ENCODE measurements around the gene ROR2.

The ROR2 gene

DNA sequence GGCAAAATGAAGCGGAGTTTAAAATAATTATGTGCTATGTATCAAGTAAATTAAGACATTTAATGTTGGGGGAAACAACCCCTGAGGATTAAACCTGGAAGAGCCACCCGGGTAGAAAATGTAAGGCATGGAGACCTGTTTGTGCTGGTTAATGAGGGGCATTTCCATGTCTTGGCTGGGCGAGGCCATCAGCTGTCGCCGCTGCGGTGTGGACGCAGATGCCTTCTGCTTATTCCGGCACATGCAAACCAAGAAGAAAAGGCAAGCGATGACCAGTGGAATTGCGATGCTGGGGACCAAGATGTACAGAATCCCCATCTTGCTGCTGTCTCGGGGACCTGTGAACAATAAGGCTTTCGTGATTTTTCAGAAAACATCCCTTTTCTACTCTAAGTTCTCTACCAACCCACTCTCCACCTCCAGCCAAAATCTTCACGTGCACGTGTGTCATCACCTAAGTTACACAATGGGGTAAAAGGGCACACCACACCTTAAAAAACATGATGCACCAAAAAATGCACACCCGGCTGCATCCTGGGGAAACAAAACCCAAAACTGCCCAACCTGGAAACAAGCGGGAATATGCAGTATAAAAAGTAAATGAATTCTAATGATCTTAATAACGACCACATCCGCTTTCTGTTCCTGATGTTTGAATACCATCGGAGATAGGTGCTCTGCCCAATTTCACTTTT lies 223.5 kb downstream of the ROR2 start:
- in situ Hi-C loops (cut with MboI; ENCODE audit: low sequenced_read_pairs) = loop anchor here (10.0 kb wide), 1 partner anchor 812 kb away; no protein-coding TSS in a partner anchor

DNA sequence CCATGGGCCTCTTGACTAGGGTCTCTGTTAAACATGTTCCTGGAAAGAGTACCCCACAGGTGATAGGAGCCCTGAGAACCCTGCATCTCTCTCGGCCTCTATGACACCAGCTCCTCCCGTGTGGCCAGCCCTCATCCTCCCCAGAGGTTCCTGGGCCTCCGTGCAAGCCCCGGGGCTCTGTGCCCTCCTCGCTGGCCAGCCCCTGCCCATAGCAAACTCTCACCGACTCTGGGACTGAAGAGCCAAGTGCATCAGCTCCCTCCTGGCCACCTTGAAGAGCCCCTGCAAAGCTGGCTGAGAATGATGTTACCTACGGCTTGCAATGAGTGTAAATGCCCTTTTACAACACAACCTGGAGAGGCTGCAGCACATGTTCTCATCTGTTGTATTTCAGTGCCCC lies 224.4 kb downstream of the ROR2 start:
- in situ Hi-C loops (cut with MboI; ENCODE audit: low sequenced_read_pairs) = loop anchor here (10.0 kb wide), 1 partner anchor 811 kb away; no protein-coding TSS in a partner anchor

DNA sequence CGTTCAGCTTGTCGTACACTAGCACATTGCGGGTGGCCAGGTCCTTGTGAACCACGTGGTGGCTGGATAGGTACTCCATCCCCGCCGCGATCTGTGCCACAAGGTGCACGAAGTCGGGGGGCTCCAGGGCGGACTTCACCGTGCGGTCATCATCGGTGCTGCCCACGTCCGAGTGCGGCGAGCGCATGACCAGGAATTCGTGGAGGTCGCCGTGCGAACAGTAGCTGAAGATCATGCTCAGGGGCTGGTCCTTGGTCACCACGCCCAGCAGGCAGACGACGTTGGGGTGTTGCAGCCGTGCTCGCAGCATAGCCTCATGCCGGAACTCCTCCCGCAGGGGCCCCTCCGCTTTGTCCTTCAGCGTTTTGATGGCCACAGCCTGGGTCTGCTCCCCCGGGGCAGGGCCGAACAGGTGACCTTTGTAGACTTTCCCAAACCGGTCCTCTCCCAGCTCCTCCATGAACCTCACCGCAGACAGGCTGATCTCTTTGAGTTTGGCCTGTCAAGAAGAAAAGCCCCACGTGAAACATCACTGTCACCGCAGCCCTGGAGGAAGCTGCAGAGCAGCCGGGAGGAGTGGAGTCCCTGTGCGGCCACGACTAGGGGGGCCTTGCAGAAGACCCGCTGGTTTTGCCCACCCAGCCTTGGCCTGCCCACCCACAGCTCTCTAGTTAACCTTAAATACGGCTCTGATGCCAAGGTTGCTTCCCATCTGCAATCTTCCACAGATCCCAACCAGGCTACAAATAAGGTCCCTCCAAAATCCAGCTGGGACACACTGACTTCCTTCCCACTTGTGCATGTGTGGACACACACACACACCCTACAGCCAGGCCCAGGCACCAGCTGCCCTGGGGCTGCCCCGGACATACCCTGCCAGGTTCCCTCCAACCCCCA lies 225.2 kb downstream of the ROR2 start:
- in situ Hi-C loops (cut with MboI; ENCODE audit: low sequenced_read_pairs) = loop anchor here (10.0 kb wide), 1 partner anchor 810 kb away; no protein-coding TSS in a partner anchor

DNA sequence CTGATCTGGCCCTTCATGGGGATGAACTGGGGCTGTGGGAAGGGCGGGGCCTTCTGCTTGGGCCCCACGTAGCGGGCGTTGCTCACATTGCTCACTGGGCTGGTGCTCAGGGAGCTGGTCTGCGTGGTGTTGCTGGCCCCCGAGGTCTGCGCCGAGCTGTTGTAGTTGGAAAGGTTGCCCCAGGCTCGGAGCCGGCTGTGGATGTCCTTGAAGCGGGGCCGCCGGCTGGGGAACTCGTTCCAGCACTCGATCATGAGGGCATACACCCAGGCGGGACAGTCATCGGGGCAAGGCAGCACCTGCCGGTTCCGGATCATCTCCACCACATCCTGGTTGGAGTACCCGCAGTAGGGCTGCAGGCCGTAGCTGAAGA lies 226.0 kb downstream of the ROR2 start:
- in situ Hi-C loops (cut with MboI; ENCODE audit: low sequenced_read_pairs) = loop anchor here (10.0 kb wide), 1 partner anchor 809 kb away; no protein-coding TSS in a partner anchor

DNA sequence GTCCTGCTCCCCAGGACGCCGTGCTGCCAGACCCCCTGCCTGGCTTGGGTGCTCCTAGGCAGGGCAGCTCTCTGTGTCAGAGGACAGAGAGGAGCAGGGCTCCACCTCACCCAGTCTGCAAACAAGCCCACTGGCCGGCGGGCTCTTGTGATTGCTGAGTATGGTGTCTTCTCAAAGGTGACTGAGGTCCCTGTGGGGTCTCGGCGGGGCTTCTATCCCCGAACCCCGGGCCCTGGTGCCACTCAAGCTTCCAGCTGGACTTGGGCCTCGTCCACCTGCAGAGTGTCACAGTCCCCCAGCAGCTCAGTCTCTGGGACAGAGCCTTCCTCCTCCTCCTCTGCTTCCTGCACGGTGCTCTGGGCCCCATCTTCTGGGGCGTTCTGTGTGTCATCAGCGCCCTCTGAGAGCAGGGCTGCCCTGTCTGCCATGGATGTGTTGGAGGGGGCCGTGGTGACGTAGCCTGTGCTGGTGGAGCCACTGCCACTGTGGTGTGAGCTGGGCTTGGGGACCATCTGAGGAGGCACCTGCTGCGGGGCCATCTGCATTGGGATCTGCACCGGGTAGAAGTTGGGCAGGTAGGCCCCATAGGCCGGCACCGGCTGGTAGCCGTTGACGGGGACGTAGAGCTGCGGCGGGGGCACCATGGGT lies 226.5 kb downstream of the ROR2 start:
- in situ Hi-C loops (cut with MboI; ENCODE audit: low sequenced_read_pairs) = loop anchor here (10.0 kb wide), 1 partner anchor 809 kb away; no protein-coding TSS in a partner anchor

DNA sequence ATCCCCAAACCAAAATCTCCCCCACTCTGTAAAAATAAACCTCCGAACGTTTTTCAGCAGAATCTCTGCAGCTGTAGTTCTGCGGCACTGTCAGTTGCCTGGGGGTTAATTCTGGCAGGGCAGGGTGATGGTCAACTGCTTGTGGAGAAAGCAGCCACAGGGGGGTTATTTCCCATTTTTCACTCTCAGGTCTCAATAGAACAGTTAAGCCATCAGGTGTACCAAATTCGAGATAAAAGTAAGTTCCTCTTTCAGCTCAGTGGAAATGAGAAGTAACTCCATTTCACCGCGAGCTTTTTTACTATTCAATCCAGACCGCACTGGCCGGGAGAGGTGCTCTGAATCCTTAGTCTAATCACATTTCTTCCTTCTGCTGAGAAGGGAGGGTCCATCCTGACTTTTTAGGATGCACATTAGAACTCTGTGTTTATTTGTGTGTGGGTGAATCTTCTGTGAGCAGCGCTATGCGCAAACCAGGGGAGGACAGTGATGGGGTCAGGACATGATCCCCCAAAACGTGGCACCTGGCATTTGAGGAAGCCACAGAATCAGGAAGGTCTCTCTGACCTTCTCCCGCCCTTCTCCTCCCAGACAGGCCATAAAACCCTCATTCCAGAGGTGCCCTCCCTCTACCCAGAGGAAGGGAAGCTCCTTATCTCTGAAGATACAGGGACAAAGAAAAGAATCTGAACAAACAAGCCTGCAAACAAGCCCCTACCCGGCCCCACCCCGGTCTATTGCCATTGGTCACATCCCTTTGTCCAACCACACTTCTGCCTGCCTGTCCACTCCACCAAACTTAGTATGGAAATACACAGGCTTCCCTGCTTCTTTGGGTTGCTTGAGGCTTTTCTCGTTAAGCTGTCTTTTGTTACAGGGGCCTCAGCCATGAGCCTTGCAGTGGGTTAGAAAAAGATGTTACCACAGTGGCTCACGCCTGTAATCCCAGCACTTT lies 229.0 kb downstream of the ROR2 start:
- in situ Hi-C loops (cut with MboI; ENCODE audit: low sequenced_read_pairs) = loop anchor here (10.0 kb wide), 1 partner anchor 806 kb away; no protein-coding TSS in a partner anchor

DNA sequence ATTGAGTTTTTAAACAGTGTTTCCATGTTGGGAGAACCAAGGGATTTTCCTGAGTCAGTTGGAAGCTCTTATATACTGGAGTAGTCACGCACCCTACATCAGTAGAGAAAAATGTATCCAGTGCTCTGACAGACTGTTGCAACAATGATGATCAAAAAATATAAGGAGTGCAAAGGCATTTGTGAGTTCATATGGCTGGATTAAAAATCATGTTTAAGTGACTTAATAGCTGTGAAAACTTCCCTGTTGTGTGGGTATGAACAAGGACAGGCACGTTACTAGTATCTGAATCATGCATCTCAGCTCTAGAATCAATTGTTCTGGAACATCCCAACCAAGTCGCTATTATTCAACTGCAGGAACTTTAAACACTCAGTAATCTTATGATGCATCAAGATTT lies 229.7 kb downstream of the ROR2 start:
- in situ Hi-C loops (cut with MboI; ENCODE audit: low sequenced_read_pairs) = loop anchor here (10.0 kb wide), 1 partner anchor 806 kb away; no protein-coding TSS in a partner anchor

DNA sequence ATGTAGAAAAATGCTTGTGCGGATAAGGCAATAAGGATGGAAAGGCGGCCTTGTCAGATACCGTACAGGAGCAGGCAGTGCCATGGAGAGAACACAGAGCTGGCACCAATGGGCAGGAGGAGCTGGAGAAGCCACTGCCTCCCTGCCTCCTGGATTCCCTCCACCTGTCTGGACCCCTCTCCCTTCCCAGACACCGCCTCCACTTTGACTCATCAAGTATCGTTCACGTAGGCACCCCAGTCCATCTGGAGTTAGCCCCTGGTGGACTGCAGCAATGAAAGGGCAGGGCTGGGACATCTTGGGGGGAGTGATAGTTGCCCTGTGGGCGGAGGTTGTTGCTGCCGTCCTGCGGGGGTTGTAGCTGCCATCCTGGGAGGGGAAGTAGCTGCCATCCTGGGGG lies 232.0 kb downstream of the ROR2 start:
- in situ Hi-C loops (cut with MboI; ENCODE audit: low sequenced_read_pairs) = no loop called here

DNA sequence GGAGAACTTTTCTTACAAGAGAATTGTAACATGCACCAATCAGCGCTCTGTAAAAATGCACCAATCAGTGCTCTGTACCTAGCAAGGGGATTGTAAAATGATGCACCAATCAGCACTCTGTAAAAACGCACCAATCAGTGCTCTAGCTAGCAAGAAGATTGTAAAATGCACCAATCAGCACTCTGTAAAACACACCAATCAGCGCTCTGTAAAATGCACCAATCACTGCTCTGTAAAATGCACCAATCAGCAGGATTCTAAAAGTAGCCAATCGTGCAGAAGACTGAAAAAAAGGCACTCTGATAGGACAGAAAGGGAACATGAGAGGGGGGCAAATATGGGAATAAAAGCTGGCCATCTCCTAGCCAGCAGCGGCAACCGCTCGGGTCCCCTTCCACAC lies 233.2 kb downstream of the ROR2 start:
- in situ Hi-C loops (cut with MboI; ENCODE audit: low sequenced_read_pairs) = no loop called here

DNA sequence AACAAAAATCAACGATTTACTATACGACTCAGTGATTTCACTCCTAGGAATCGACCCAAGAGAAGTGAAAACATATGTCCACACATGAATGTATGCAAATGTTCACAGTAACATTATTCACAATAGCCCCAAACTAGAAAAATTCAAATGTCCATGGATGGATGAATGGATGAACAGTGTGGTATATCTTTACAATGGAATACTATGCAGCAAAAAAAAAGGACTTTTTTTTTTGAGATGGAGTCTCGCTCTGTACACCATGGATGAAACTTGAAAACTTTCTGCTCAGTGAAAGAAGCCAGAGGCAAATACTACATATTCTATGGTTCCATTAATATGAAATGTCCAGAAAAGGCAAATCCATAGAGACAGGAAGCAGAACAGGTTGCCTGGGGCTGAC lies 233.8 kb downstream of the ROR2 start:
- in situ Hi-C loops (cut with MboI; ENCODE audit: low sequenced_read_pairs) = no loop called here

DNA sequence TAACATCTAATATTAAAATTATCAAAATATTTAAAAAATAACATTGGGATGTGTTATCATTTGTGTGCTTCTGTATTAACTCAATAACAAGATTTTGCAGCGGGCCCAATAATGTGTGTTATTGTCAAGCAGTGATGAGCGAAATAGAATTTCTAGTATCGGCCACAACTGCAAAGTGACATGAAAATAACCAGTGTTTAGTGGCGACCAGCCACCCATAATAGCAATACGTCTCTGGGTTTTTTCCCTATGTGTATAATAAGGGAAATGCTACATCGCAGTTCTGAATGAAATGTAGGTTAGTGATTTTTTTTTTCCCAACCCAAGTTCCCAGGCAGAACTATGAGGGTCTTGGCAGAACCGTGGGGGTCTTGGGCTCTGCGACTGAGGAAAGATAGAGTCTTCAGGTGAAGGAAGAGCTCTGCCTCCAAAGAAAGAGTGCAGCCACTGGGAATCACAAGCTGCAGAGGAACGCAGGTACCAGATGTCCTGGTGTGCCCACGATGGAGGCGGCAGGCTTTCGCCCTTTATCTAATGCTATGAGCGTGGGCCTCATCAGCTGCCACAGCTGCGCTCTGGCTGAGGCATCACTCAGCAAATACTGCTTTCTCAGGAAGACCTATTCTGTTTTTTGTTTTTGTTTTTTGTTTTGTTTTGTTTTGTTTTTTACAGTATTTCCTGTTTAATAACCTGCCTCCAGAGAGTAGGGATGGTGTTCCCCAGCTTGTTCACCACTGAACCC lies 235.0 kb downstream of the ROR2 start:
- in situ Hi-C loops (cut with MboI; ENCODE audit: low sequenced_read_pairs) = no loop called here

DNA sequence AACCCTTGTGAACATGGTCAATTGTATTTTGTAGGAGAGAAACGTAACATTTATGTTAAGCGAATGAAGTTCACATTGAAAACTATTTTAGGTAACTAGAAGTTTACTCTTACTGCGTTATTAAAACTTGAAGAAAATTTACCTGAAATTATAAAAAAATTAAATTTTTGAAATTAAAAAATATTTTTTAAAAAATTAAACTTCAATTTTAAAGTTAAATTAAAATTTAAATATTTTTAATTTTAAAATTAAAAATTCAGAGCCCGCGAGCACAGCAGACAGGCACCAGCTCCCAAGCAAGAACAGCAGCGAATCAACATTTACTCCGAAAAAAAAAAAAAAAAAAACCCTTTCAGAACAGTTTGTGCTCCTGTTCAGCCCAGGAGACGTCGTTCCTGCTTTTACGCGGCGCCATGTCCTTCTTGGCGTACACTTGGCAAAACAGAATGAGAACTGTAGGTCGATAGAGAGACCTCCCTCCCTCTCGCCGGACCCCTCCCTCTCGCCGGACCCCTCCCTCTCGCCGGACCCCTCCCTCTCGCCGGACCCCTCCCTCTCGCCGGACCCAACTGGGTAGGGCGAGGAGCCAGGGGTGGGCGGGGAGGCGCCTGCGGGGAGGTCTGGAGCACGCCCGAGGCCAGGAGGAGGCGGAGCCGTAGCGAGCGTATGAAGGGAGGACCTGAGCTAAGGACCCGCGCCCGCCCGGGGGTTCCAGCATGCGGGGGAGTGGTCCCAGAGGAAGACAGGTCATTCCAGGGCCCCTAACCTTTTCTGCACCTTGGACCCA lies 235.8 kb downstream of the ROR2 start:
- in situ Hi-C loops (cut with MboI; ENCODE audit: low sequenced_read_pairs) = no loop called here

DNA sequence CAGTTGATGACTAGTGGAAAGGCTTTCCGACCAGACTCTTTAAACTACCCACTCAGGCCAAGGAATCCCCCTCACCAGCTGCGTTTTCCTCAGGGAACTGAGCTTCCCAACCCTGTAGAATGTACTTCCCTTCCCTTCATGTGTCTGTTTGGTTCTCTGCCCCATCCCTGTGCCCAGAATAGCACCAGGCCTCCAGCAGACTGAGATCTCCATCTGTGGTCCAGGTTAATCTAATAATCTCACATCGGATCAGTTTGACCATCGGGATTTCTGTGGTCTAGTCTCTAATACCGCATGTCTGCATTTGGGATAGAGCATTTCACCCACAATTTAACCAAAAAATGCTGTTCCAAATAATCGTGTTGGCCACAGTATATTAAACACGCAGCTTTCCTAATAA lies 237.2 kb downstream of the ROR2 start:
- in situ Hi-C loops (cut with MboI; ENCODE audit: low sequenced_read_pairs) = no loop called here

DNA sequence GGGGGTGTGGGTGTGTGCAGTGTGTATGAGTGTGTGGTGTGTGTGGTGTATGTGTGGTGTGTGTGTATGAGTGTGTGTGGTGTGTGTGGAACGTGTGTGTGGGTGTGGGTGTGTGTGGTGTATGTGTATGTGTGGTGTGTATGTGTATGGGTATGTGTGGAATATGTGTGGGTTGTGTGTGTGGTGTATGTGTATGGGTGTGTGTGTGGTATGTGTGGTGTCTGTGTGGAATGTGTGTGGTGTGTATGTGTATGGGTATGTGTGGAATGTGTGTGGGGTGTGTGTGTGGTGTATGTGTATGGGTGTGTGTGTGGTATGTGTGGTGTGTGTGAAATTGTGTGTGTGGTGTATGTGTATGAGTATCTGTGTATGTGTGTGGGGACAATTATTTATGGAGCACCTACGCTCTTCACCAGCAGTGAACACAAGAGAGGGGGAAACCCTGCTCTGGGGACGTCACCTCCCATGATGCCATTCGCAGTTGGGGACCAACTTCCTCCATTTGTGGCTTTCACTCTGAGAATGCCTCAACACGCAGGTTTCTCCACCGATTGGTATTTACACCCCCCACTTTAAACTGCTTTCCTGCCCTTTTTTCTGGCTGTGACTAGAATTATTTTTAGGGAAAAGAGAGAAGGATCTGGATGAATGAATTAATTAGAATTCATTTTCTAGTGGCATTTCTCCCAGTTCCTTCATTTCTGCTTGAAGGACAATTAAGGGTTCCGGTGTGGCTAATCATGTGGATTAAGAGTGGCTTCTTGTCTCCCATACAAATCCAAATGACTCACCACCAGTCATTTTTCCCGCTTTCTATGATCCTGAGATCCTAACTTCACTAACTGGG lies 238.1 kb downstream of the ROR2 start:
- in situ Hi-C loops (cut with MboI; ENCODE audit: low sequenced_read_pairs) = no loop called here

DNA sequence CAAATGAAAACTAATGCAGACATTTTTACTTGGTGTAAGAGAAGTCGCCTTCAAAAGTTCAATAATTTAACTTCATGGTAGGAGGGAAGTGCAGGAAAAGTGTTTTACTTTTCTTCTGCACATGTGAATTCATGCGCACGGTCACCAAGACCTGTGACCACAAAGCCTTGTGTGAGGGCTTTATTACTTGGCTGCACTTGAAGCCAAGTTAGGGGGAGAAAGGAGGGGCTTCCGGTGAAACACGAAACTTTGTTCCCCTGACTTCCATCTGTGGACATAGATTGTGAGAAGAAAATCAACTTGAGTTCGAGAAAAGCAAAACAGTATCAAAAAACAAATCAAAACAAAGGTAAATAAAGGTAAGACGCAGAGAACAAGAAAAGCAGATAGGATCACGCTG lies 239.9 kb downstream of the ROR2 start:
- in situ Hi-C loops (cut with MboI; ENCODE audit: low sequenced_read_pairs) = no loop called here

DNA sequence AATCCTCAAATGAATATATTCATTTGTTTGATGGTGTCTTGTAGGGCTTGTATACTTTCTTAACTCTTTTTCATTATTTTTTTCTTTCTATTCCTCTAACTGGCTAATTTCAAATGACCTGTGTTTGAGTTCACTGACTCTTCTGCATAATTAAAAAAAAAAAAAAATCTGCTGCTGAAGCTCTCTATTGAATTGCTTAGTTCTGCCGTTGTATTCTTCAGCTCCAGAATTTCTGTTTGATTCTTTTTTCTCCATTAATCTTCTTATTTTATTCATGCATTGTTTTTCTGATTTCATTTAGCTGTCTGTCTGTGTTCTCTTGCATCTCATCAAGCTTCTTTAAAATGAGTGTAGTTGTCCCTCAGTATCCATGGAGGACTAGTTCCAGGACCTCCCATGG lies 244.6 kb downstream of the ROR2 start:
- in situ Hi-C loops (cut with MboI; ENCODE audit: low sequenced_read_pairs) = no loop called here

DNA sequence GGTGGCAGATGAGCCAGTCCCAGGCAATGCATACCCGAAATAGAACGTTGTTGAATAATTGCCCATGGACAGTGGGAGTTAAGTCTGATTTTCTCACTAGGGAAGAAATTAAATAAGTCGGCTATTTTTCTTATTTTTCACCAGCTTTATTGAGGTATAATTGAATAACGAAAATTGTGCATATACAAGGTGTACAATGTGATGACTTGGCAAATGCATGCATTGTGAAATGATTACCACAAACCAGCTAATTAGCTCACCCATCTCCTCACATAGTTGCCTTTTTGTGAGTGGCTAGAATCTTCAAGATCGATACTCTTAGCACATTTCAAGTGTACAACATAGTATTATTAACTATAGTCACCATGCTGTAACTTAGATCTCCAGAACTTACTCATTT lies 249.6 kb downstream of the ROR2 start:
- in situ Hi-C loops (cut with MboI; ENCODE audit: low sequenced_read_pairs) = no loop called here

DNA sequence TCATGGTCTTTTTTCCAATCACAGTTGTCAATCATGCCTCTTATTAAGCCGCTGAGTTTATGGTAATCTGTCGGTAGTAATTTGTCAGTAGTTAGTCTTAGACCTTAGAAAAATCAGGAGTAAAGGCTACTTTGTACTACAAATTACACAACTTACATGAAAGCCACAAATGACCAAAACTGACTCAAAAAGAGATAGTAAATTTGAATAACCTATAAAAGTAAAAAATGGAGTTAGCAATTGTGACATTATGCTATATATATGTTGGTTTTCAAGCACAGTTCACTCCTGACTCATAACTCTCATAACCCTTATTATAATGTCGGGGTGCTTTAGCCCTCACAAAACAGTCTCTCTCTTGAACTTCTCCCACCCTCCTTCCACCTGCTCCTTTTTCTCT lies 251.8 kb downstream of the ROR2 start:
- in situ Hi-C loops (cut with MboI; ENCODE audit: low sequenced_read_pairs) = loop anchor here (25.0 kb wide), 2 partner anchors 111 to 261 kb away; no protein-coding TSS in a partner anchor
